ENCODE measurements around the gene STMN3.
"Not testable (repeated sequence)": the region's sequence is repeated elsewhere in the genome, so short reads cannot be mapped to it uniquely, and the experiment has no call there.

STMN3 gene

GRCh38 chr20:63610581-63611435 lies 42.4 kb downstream of the STMN3 start:
- Histone ChIP-seq H3K4me3 (ENCODE audit: insufficient read length, low read depth) (no peak overlapping the region), H3K9ac (ENCODE audit: insufficient read length, low read depth) (no peak overlapping the region), H3K36me3 (ENCODE audit: insufficient read depth, insufficient read length, low read length) (peaks cover 17% of the 10 kb centered on the region), H3K4me1 (ENCODE audit: insufficient read depth, insufficient read length) (peaks cover 5% of the 10 kb centered on the region), H3K27me3 (ENCODE audit: insufficient read depth, insufficient read length) (no peaks in the 10 kb centered on the region), H3K9me3 (ENCODE audit: insufficient read depth, low read length) (peaks cover 16% of the 10 kb centered on the region)
- TF ChIP-seq YY1 (IDR thresholded peaks at IDR 0.05; ENCODE audit: insufficient read depth, insufficient read length), result no peak
- no peak for TF ChIP-seq ZNF274 (IDR thresholded peaks at IDR 0.05; ENCODE audit: low read depth, low read length)
- TF ChIP-seq SUZ12 (IDR thresholded peaks at IDR 0.05; ENCODE audit: extremely low read depth, insufficient read depth, insufficient read length), result no peak
- DNase-seq (ENCODE audit: low read depth, low spot score), result no peak

DNA sequence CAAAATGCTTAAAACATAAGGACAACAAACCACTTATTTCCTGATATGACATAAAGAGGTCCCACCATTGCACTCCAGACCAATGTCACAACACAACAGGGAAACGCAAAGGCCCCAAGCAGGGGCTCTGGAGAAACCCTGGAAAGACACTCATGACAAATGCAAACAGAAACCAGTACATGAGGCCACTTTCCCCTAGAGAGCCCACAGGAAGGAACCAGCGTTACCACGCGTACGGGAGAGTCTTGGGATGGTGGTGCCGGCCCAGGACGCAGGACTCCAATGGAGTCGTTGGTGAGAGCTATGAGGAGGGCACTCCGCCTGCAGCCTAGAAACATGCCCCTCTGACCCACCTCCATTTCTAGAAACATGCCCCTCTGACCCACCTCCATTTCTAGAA lies 46.5 kb downstream of the STMN3 start:
- no peak overlapping the region for H3K9ac ChIP-seq (ENCODE audit: insufficient read length, low read depth)
- peaks cover 3% of the 10 kb centered on the region for H3K4me1 ChIP-seq (ENCODE audit: insufficient read depth, insufficient read length)
- DNase-seq (ENCODE audit: low read depth, low spot score), result no peak
- TF ChIP-seq SUZ12 (IDR thresholded peaks at IDR 0.05; ENCODE audit: extremely low read depth, insufficient read depth, insufficient read length) (no peak), ZNF274 (IDR thresholded peaks at IDR 0.05; ENCODE audit: low read depth, low read length) (no peak), YY1 (IDR thresholded peaks at IDR 0.05; ENCODE audit: insufficient read depth, insufficient read length) (no peak)
- peaks cover 23% of the 10 kb centered on the region for H3K36me3 ChIP-seq (ENCODE audit: insufficient read depth, insufficient read length, low read length)
- H3K9me3 ChIP-seq (ENCODE audit: insufficient read depth, low read length), result no peaks in the 10 kb centered on the region
- no peak overlapping the region for H3K4me3 ChIP-seq (ENCODE audit: insufficient read length, low read depth)
- no peaks in the 10 kb centered on the region for H3K27me3 ChIP-seq (ENCODE audit: insufficient read depth, insufficient read length)

- no peak for DNase-seq (ENCODE audit: low read depth, low spot score)
Observed at GRCh38 chr20:63602321-63602720, 50.9 kb downstream of the STMN3 start.

DNA sequence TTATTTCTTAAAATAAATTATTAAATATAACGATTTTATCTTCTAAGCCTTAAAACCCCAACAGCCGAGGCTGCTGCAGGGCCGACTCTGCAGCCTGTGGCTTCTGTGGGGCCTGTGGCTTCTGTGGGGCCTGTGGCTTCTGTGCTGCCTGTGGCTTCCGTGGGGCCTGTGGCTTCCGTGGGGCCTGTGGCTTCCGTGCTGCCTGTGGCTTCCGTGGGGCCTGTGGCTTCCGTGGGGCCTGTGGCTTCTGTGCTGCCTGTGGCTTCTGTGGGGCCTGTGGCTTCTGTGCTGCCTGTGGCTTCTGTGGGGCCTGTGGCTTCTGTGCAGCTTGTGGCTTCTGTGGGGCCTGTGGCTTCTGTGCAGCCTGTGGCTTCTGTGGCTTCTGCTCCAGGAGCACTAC lies 51.5 kb downstream of the STMN3 start:
- not testable (repeated sequence) for H3K9me3 ChIP-seq (ENCODE audit: insufficient read depth, low read length); H3K9ac ChIP-seq (ENCODE audit: insufficient read length, low read depth); H3K4me3 ChIP-seq (ENCODE audit: insufficient read length, low read depth); DNase-seq (ENCODE audit: low read depth, low spot score); H3K4me1 ChIP-seq (ENCODE audit: insufficient read depth, insufficient read length); H3K27me3 ChIP-seq (ENCODE audit: insufficient read depth, insufficient read length)
- peaks cover 59% of the 10 kb centered on the region for H3K36me3 ChIP-seq (ENCODE audit: insufficient read depth, insufficient read length, low read length)

More at GRCh38 chr20:63602321-63602720, 50.9 kb downstream of the STMN3 start:
- Histone ChIP-seq H3K27me3 (ENCODE audit: insufficient read depth, insufficient read length) (no peaks in the 10 kb centered on the region), H3K9ac (ENCODE audit: insufficient read length, low read depth) (no peak overlapping the region), H3K4me1 (ENCODE audit: insufficient read depth, insufficient read length) (peaks cover 3% of the 10 kb centered on the region), H3K4me3 (ENCODE audit: insufficient read length, low read depth) (no peak overlapping the region), H3K9me3 (ENCODE audit: insufficient read depth, low read length) (no peaks in the 10 kb centered on the region), H3K36me3 (ENCODE audit: insufficient read depth, insufficient read length, low read length) (peaks cover 55% of the 10 kb centered on the region)
- TF ChIP-seq ZNF274 (IDR thresholded peaks at IDR 0.05; ENCODE audit: low read depth, low read length), result no peak
- no peak for TF ChIP-seq YY1 (IDR thresholded peaks at IDR 0.05; ENCODE audit: insufficient read depth, insufficient read length)
- TF ChIP-seq SUZ12 (IDR thresholded peaks at IDR 0.05; ENCODE audit: extremely low read depth, insufficient read depth, insufficient read length), result no peak

DNA sequence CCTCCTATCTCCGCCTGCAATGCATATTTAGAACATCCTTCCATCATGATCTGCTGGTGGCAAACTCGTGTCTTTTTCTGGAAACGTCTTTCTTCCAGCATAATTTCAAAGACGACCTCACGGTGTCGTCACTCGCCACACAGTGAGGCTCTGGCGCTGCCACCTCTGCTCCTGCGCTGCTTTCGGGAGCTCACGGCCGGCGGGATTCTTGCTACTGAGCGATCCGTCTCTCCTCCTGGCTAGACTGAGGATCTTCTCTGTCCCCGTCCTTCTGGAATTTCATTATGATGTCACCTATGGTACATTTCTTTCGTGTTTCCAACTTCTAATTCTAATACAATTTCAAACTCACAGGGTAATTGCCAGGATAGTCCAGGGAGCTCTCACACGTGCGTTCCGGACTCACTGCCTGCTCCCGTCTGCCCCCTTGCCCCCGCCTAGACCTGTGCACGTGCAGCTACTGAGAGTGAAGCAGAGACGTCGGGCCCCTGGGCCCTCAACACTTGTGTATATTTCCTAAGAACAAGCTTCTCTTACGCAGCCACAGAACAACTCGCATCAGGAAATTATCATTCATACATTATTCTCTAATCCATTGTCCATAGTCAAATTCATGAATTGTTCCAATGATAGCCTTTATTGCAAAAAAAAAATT lies 53.7 kb downstream of the STMN3 start:
- H3K36me3 ChIP-seq (ENCODE audit: insufficient read depth, insufficient read length, low read length), result peaks cover 71% of the 10 kb centered on the region
- peaks cover 3% of the 10 kb centered on the region for H3K4me1 ChIP-seq (ENCODE audit: insufficient read depth, insufficient read length)
- no peak overlapping the region for H3K4me3 ChIP-seq (ENCODE audit: insufficient read length, low read depth)
- no peaks in the 10 kb centered on the region for H3K9me3 ChIP-seq (ENCODE audit: insufficient read depth, low read length)
- no peak for TF ChIP-seq YY1 (IDR thresholded peaks at IDR 0.05; ENCODE audit: insufficient read depth, insufficient read length)
- TF ChIP-seq SUZ12 (IDR thresholded peaks at IDR 0.05; ENCODE audit: extremely low read depth, insufficient read depth, insufficient read length), result no peak
- TF ChIP-seq ZNF274 (IDR thresholded peaks at IDR 0.05; ENCODE audit: low read depth, low read length), result no peak
- no peak for DNase-seq (ENCODE audit: low read depth, low spot score)
- H3K27me3 ChIP-seq (ENCODE audit: insufficient read depth, insufficient read length), result no peaks in the 10 kb centered on the region
- H3K9ac ChIP-seq (ENCODE audit: insufficient read length, low read depth), result no peak overlapping the region

DNA sequence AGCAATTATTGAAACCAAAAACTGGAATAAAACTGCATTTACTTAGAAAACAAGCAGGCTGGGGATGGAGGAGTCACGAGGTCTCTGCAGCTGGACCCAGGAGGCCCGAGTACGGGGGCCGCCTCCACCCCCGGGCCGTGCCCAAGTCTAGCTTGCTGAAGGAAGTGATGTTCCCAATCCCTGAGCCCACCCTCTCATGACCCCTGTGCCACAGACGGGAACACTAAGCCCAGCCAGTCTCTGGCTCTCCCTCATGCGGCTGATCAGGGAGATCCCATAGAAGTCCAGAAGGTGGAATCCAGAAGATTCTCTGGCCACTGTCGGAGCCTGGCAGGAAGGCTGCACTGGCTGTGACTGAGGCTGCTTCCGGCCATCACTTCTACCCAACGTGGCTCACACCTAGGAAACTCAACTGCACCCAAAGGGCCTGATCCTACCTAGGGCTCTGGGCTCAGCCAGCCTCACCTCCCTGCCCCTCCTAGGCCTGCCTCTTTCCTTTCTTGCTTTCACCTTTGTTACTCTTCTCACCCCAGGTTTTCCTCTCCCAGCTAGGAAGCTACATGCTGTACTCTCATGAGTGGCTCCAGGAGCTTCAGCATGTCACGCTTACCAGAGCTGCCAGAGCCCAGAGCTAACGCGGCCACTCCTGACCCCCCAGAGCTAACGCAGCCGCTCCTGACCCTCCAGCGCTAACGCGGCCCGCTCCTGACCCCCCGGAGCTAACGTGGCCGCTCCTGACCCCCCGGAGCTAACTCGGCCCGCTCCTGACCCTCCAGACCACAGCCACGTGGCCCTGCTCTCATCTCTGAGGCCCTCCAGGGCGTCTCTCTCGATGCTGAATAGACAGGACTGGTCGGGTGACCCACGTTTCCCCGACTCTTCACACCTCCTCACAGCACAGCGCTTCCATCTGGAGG lies 54.5 kb downstream of the STMN3 start:
- H3K4me3 ChIP-seq (ENCODE audit: insufficient read length, low read depth), result no peak overlapping the region
- H3K27me3 ChIP-seq (ENCODE audit: insufficient read depth, insufficient read length), result no peaks in the 10 kb centered on the region
- peaks cover 3% of the 10 kb centered on the region for H3K4me1 ChIP-seq (ENCODE audit: insufficient read depth, insufficient read length)
- H3K9ac ChIP-seq (ENCODE audit: insufficient read length, low read depth), result no peak overlapping the region
- H3K9me3 ChIP-seq (ENCODE audit: insufficient read depth, low read length), result no peaks in the 10 kb centered on the region
- no peak for TF ChIP-seq SUZ12 (IDR thresholded peaks at IDR 0.05; ENCODE audit: extremely low read depth, insufficient read depth, insufficient read length)
- no peak for TF ChIP-seq YY1 (IDR thresholded peaks at IDR 0.05; ENCODE audit: insufficient read depth, insufficient read length)
- TF ChIP-seq ZNF274 (IDR thresholded peaks at IDR 0.05; ENCODE audit: low read depth, low read length), result no peak
- peaks cover 70% of the 10 kb centered on the region for H3K36me3 ChIP-seq (ENCODE audit: insufficient read depth, insufficient read length, low read length)
- DNase-seq (ENCODE audit: low read depth, low spot score), result no peak

Measured in NT2/D1 (cell line).